Lower leg skin (tissue), 4 donors: Measurements from ENCODE around the gene TNRC6A. TPM values are rescaled to one million over a fixed set of nuclear protein-coding genes. Genes with fewer than 3 reads are reported as not detected.

Experiments
- DNase-seq, 2 donors: peaks; one replicate each; pipeline ENCODE4 v3.0.0-alpha.2; 2019; ENCODE audit warnings: low spot score in 2 of 2
- H3K4me3 ChIP-seq: fragments of 200-600 bp; sonication (generic); 2 replicates; pipeline ENCODE4 v1.5.1; 2017; ENCODE audit warnings: mild to moderate bottlenecking, low read depth; ENCODE audit not compliant: poor library complexity, severe bottlenecking
- CTCF ChIP-seq, 3 donors: fragments of 450-650 bp; IDR thresholded peaks; one replicate each; pipeline ENCODE4 v1.5.1; 2016; ENCODE audit warnings: antibody characterized with exemption in 3 of 3, mild to moderate bottlenecking in 3 of 3, moderate library complexity in 2 of 3
- POLR2A ChIP-seq, 2 donors: fragments of 450-650 bp; IDR thresholded peaks; one replicate each; pipeline ENCODE4 v1.6.1; 2016 to 2017; ENCODE audit warnings: antibody characterized with exemption in 2 of 2, mild to moderate bottlenecking in 1 of 2, moderate library complexity in 1 of 2
- WGBS, 2 donors: methylation state at CpG; one replicate each; pipeline ENCODE4 v1.1.5; 2018; 5-methylcytosine and 5-hydroxymethylcytosine counted together
- intact Hi-C: fragments of 100-400 bp; cut with DNase I; formaldehyde crosslinking; loops from one replicate; pipeline ENCODE4 v1.15.0; 2023; ENCODE audit warnings: low total_unique reads
- total RNA-seq, 4 donors: library from RNA; depleted of rRNA; stranded (reverse); fragments of >200 nt; gene quantifications; one replicate each; pipeline ENCODE4 v1.1.0, GENCODE V29; 2016

TNRC6A gene
- total RNA-seq, 4 donors from 2014 or later, result 25.9 to 55.6 (median 30.1) TPM

GRCh38 chr16:24826817-24827566 is 97.5 kb downstream of the TNRC6A start:
- WGBS, 2 donors, result 93 to 94% methylated on average over 9 of the region's 9 CpGs
- no peak overlapping the region for H3K4me3 ChIP-seq
- intact Hi-C loops, result no loop called here
- TF ChIP-seq CTCF (IDR thresholded peaks at IDR 0.05) (no peak), POLR2A (IDR thresholded peaks at IDR 0.05) (no peak)
- peak in 1 of 2 donors; percentile 36 for DNase-seq

- peak in 1 of 2 donors; percentile 21 for DNase-seq
- intact Hi-C loops, result no loop called here
- no peak overlapping the region for H3K4me3 ChIP-seq
- TF ChIP-seq CTCF (IDR thresholded peaks at IDR 0.05) (no peak), POLR2A (IDR thresholded peaks at IDR 0.05) (no peak)
- 73 to 84% methylated on average over 5 of the region's 5 CpGs for WGBS, 2 donors
These were observed 99.7 kb downstream of the TNRC6A start for GRCh38 chr16:24829153-24829552.

- DNase-seq, result no peak
- H3K4me3 ChIP-seq, result no peak overlapping the region
- WGBS, 2 donors, result 88 to 89% methylated on average over 6 of the region's 6 CpGs
- intact Hi-C loops, result no loop called here
- TF ChIP-seq POLR2A (IDR thresholded peaks at IDR 0.05) (no peak), CTCF (IDR thresholded peaks at IDR 0.05) (no peak)
These were observed 103.9 kb downstream of the TNRC6A start for GRCh38 chr16:24833352-24833751.

GRCh38 chr16:24834459-24835335 is 105.2 kb downstream of the TNRC6A start:
- intact Hi-C loops, result no loop called here
- WGBS, 2 donors, result 66 to 71% methylated on average over 7 of the region's 7 CpGs

GRCh38 chr16:24836836-24837235 is 107.4 kb downstream of the TNRC6A start:
- 91 to 93% methylated on average over 6 of the region's 6 CpGs for WGBS, 2 donors
- no peak for TF ChIP-seq POLR2A (IDR thresholded peaks at IDR 0.05)
- no peak for TF ChIP-seq CTCF (IDR thresholded peaks at IDR 0.05)
- no peak for DNase-seq
- no peak overlapping the region for H3K4me3 ChIP-seq
- intact Hi-C loops, result no loop called here

More at GRCh38 chr16:24834459-24835335, 105.2 kb downstream of the TNRC6A start:
- H3K4me3 ChIP-seq, result no peak overlapping the region
- DNase-seq, result no peak
- TF ChIP-seq POLR2A (IDR thresholded peaks at IDR 0.05) (no peak), CTCF (IDR thresholded peaks at IDR 0.05) (no peak)
